Renal pelvis (tissue), 4 donors: ENCODE measurements around the gene TRAPPC10. TPM values are rescaled to one million over a fixed set of nuclear protein-coding genes. Genes with fewer than 3 reads are reported as not detected.
"Not testable (repeated sequence)": the region's sequence is repeated elsewhere in the genome, so short reads cannot be mapped to it uniquely, and the experiment has no call there.

Source experiments
- DNase-seq: peaks from one replicate; pipeline ENCODE4 v3.0.0-alpha.2; 2013
- polyA plus RNA-seq, 3 donors: library from polyadenylated mRNA; unstranded; fragments of 120-200 nt; gene quantifications; one replicate each; pipeline ENCODE4 v1.2.1, GENCODE V29; 2013; ENCODE audit not compliant: insufficient read length in 3 of 3

Gene TRAPPC10
- polyA plus RNA-seq, 3 donors = 35.4 to 49.6 (median 47.5) TPM

DNA sequence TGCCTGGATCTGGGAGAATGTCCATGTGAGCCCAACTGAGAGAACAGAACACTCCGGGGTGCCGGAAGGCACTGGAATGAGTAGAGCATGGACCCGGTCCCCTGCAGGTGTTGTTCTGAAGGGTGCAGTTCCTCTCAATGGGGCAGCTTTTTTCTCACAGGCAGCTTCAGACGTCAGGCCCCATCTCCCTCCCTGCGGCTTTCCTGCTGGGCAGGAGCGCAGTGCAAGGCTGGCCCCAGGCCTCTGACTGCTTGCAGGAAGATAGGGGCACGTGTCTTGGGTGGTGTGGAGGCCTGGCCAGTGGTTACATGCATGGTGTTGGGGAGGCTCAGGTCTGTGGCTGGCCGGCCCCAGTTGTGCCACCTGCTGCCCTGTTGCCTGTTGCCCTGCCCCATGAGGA lies 131.9 kb downstream of the TRAPPC10 start:
- DNase-seq = not testable (repeated sequence)

DNA sequence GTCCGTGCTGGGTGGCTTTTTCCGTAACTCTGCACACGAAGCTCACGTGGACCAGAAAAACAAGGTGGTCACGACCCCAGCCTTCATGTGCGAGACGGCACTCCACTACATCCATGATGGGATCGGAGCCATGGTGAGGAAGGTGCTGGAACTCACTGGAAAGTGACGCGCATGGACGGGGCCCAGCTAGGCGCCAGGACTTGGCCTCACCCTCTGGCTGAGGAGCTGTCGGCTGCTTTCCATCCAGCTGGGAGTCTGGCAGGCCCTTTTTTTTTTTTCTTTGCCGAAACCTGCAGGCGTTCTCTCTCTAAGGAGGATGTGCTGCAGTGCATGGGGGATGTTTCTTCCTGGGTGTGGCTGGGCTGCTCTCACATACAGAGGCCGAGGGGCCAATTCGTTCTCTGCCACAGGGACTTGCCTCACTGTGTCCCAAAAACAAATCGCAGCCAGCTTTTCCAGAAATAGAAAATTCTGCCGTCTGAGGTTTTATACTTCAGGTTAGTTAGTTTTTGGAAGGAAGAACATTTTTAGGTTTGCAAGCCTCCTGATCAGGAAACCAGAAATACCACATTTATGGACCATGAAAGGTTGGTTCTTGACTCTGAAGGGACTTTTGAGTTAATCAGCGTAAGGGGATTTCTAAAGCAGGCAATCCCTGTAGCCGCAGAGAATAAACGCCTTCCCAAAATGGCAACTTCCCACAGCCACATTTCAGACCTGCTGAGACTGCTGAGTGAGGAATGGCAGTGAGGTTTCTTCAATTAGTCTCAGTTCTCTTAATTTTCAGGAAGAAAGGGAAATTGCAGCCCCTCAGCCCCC lies 132.9 kb downstream of the TRAPPC10 start:
- DNase-seq = not testable (repeated sequence)

DNA sequence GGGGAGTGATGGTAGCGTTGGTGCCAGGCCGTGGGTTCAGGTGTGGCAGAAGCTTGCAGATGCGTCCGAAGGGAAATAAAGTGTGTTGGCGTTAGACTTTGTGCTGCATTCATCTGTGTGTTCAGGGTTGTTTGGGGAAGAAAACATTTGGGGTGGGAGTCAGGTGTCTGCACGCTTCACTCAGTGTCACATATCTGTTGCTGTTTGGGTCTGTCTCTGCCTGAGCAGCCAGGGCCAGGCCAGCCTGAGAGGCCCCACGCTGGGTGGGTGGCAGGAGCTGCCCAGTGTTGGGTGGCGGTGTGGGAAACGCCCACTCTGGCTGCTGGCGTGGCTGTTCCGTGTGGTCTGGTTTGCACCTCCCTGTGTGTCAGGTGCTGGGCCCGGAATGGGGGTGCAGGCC lies 133.5 kb downstream of the TRAPPC10 start:
- not testable (repeated sequence) for DNase-seq

DNA sequence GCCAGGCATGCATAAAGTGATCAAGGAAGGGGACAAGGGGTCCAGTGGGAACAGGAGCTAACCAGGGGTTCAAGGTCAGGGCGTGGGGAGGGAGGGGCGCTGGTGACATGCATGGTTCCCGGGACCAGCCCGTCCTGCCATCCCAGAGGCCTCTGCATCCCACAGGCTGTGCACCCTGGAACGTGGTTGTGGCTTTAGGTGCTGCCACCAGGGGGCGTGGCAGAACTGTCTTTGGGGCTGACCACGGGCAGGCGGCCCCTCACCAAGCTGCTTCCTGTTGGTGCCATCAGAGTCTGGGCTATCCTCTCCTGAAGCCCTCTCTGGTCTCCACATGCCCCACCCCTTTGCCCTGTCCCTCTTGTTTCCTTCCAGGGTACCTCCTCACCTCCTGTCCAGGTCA lies 135.0 kb downstream of the TRAPPC10 start:
- not testable (repeated sequence) for DNase-seq

DNA sequence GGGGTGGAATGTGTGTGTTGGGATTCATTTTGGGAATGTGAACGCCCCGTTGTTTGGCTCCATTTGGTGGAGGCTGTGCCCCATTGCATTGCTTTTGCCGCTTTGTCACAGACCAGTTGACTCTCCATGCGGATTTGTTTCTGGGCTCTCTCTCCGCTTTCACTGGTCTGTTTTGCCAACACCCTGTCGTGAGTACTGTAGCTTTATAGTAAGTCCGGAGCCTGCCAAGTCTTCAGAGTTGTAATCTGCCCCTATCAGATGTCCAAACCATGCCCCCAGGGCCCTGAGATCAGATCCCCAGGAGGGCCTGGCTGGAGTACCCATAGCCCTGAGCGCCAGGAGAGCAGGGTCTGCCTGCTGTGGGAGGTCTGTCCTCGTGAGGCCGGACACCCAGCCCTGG lies 138.1 kb downstream of the TRAPPC10 start:
- DNase-seq = not testable (repeated sequence)

DNA sequence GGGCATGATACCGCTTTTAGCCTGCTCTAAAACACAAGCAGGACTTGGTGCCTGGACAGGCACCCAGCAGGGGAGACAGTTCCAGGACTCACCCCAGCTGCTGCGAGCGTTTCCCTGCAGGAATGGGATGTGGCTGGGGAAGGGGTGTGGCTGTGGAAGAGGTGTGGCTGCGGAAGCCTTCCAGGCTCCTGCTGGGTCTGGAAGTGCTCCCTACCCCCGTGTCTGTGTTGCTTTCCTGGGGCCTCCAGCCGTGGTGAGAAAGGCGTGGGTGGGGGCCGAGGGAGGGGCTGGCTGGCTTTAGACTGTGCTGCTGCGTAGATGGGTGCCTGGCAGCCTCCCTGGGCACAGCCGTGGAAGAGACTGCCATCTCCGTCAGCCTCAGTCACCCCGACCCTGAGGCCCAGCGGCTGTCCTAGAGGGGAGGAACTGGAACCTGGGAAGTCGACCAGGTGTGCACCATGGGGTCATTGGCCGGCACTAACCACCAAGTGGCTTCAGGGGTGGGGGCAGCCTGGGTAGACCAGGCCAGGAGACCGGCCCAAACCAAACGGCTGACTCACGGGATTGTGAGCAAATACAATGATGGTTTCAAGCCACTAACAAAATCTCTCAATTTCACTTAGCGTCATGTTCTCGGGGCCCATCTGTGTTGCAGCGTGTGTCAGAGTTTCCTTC lies 141.2 kb downstream of the TRAPPC10 start:
- not testable (repeated sequence) for DNase-seq

DNA sequence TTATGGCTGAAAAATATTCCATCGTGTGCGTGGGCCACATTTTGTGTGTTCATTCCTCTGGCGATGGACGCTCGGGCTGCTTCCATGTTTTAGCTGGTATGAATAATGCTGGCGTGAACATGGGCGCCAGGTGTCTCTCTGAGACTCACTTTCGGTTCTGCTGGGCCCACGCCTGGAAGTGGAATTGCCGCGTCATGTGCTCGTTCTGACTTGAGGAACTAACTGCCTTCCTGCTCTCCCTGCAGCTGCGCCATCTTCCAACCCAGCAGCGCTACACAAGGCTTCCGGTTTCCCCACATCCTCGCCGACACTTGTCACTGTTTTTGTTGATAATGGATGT lies 141.8 kb downstream of the TRAPPC10 start:
- DNase-seq = not testable (repeated sequence)

DNA sequence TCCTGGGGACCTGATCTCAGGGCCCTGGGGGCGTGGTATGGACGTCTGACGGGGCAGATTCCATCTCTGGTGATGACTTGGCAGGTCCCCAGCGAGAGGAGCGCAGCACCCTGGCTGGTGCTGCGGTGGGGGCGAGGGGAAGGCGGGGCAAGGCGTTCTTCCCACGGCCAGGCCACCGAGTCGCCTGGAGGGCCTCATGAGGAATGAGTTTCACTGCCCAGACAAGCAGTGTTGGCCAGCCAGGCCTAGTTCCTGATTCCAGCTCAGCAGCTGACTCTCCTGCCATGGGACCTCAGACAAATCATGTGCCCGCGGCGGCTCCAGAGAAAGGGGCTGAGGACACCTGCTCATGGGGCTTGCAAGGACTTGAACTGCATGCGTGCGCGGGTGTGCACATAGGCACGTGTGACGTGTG lies 142.7 kb downstream of the TRAPPC10 start:
- DNase-seq = not testable (repeated sequence)

DNA sequence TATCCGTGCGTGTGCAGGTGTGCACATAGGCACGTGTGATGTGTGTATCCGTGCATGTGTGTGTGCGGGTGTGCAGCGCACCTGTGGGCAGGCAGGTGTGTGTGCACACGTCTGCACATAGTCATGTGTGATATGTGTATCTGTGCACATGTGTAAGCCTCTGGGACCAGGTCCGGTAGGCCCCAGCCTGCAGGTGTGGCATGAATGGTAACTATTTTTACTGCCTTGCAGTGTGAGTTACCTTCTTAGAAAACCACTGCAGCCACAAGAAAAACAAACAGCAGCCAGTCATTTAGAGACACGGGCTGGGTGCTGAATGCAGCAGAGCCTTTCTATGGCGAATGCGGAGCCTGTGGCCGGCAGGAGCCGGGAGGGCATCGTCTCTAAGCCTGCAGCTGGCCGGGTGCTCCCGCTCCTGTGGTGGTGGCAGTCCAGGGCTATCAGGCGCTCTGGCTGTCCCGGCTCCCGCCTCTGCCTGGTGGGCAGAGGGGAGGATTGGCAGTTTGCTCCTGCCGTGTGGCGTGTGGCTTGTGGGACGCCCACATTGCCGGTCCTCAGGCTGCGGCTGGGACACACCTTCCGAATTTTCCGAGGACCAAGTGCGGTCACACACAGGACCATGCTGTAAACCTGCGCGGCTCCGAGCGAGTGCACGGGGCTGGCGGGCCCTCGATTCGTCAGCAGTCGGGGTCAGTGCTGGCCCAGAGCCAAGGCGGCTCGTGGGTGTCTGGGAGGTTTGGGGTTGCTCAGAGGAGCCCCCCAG lies 143.3 kb downstream of the TRAPPC10 start:
- DNase-seq = not testable (repeated sequence)

DNA sequence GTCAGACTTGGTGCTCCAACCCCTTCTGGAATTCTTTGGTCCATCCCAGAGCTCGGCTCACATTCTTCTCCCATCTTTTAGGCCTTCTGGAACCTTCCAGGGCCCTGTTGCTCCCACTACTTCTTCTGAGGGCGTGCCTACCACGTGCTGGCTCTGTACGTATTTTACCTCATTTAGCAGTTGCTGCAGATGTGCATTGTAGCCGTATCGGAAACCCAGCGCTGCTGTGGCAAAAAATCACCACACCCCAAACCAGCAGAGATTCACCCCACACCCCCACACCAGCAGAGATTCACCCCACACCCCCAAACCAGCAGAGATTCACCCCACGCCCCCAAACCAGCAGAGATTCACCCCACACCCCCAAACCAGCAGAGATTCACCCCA lies 143.9 kb downstream of the TRAPPC10 start:
- DNase-seq = not testable (repeated sequence)

Other genes with a start within 250 kb of the TRAPPC10 start
- 10 to 100 TPM; 49.0 to 51.3 (median 49.0) TPM for gene CSTB, start 236.0 kb upstream of the TRAPPC10 start, polyA plus RNA-seq
- gene RRP1, start 222.7 kb upstream of the TRAPPC10 start, polyA plus RNA-seq = 10 to 100 TPM; 31.3 to 35.8 (median 31.7) TPM
- 10 to 100 TPM; 55.4 to 73.9 (median 73.1) TPM for gene AGPAT3, start 147.1 kb upstream of the TRAPPC10 start, polyA plus RNA-seq
- 10 to 100 TPM in 1 of 3 donors, 1 to 10 TPM in 2; 9.1 to 12.1 (median 9.5) TPM for gene PWP2, start 95.1 kb downstream of the TRAPPC10 start, polyA plus RNA-seq
- gene GATD3, start 121.4 kb downstream of the TRAPPC10 start, polyA plus RNA-seq = 100 to 1,000 TPM in 1 of 3 donors, 10 to 100 TPM in 2; 83.5 to 105 (median 93.4) TPM
- gene ICOSLG, start 228.6 kb downstream of the TRAPPC10 start, polyA plus RNA-seq = 10 to 100 TPM in 1 of 3 donors, 1 to 10 TPM in 2; 8.3 to 10.7 (median 9.0) TPM
- not detected for gene DNMT3L, start 249.6 kb downstream of the TRAPPC10 start, polyA plus RNA-seq